Amniotic epithelial cell (primary cell): ENCODE results near the gene NOL3.

ENCODE experiments used
- DNase-seq: peaks from one replicate; pipeline ENCODE4 v3.0.0-alpha.2; 2010; ENCODE audit warnings: low read depth

The NOL3 gene

DNA sequence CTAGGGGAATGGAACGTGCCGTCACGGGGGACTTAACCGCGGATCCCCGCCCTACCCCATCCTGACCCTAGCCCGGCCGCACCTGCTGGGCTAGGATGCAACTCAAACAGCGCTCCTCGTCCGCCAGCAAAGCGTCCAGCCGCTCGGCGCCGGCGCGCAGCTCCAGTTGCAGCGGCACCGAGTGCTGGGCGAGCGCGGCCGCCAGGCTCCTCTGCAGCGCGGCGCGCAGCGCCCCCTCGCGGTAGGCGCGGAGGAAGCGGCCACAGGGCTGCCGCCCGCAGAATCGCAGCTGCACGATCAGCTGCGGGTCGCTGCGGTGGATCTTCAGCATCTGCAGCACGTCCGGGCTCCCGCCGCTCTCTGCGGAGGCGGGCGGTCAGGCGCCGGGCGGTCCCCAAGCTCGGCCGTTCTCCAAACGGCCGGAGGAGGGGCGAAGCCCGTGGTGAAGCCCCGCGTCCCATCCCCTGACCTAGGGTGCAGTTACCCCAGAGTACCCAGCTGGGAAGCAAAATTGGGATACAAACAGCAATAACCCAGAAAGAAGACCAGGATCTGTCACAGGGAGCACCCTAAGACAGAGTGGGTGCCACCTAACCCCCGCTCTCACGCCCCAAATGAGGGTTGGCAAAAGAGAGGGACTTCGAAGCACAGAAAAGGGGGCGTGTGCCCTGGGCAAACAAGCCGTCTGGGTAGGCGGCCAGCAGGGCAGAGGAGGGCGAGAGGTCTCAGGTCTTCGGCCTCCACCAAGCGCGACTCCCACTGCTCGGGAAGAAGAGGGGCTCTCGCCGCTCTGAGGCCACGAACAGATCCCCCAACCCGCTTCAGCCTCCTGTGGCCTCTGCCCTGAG, 14.8 kb upstream of the NOL3 start:
- DNase-seq = peak; percentile 57

DNA sequence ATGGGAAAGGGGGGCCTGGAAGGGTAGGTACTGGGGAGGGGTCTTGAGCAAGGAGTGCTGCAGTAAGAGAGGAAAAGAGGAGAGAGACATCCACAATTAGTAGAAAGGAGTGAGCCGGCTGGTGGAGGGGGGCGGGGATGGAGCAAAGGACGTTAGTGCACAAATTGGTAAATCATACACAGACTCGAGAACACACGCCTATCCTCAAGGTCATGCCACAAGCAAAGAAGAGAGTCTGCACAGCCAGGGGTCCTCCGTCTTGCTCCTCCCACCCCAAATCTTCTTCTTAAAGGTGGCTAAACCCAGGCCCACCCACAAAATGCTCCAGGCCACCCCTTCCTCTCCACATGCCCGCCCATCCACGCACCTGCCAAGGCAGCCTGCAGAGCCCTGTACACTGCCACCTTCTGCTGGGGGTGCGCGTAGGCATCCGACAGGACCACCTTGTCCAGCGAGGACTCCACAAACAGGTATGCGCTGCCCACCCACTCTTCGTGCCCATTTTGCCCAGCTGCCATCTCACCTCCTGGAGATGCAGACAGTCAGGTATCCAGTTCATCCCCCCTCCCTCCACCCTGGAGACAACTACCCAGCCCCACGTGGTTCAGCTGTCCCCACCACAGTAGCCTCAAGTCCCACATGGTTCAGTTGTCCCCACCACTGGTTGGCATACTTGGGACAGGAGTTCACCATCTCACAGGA, 14.0 kb upstream of the NOL3 start:
- DNase-seq = no peak

DNA sequence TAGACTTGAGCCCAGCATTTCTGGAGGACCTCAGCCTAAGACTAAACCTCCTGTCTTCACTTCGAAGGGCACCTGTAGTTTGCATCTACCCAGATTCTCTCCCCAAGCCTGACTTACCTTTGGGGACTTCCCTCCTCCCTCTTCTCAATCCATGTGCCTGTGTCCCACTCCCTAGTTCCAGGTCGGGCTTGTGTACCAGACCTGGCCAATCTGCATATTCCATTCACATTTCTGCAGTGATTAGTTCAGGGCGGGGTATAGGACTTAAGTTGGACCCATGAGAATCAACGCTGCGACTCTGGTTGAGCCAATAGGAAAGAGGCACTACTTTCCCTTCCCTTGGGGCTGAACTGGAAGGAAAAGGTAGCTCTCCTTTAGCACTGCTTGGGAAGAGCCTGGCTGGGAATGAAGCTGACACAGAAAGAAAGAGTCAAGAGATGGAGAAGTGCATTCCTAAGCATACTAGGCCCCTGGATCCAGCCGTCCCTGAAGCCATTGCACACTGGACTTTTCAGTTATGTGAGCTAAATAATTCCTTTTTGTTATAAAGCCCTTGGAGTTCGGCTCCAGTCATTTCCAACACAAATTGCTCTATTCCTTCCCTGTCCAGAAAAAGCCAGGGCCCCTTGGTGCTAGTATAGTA, 13.1 kb upstream of the NOL3 start:
- no peak for DNase-seq

DNA sequence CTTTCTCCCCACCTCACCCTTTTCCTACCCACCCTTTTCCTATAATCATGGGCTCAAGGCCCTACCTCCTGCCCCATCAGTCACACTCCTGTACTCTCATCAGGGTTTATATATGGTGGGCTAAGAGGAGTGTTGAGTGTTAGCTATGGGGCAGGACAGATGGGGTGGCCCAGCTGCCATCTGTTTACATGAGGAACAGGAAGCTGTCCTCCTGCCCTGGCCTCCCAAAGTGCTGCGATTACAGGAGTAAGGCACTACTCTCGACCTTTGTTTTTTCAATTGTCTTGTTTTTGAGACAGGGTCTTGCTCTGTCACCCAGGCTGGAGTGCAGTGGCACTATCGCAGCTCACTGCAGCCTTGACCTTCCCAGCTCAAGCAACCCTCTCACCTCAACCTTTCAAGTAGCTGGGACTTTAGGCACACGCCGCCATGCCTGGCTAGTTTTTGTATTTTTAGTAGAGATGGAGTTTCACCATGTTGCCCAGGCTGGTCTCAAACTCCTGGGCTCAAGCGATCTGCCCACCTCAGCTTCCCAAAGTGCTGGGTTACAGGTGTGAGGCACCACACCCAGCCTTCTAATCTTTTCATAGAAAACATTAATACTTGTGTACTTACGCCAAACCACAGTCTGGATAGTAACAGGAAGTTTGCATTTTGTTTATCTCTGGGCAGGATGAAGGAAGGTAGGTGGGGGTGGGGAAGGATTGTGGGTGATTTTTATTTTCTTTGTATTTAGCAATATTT, 12.3 kb upstream of the NOL3 start:
- DNase-seq = no peak

DNA sequence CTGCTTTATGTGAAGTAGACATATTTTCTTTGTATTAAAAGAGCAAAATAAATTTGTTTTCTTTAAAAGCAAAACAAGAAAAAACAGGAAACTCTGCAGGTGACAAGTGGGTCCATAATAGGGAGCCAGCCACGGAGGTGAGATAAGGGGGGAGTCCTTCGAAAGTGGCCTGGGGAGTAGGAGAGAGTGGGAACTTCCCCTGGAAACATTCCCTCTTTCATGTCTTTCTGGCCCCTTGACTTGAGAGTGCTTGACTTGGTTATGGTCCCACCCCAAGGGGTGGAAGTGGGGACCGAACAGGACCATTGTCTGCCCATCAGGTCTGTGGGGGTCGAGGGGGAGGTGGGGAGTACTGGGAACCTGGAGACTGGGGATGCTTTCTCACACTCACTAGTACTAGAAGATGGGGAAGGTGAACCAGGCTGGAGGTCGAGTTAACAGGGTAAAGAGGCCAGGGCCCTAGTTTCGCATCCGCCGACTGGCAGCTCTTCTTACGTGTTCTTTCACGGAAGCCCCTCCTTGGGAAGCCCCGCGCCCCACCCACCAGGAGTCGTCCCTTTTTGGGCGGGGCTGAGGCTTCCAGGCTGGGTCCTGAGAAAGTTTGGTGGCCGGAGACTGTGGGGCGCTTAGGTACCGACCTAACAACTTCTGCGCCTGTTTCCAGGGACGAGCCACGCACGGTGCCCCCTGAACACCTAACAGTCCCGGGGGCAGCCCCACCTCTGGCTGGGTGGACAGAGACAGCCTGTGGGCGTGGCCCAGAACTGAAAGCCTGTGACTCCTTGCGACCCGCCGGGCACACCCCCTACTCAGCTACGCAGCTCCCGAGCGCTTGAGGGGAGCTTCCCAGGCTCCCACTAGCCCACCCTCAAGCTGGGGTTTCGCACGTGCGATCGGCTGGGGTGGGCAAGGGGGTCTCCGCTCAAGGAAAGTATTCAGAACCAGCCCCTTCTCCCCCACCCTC, 11.4 kb upstream of the NOL3 start:
- DNase-seq = no peak

DNA sequence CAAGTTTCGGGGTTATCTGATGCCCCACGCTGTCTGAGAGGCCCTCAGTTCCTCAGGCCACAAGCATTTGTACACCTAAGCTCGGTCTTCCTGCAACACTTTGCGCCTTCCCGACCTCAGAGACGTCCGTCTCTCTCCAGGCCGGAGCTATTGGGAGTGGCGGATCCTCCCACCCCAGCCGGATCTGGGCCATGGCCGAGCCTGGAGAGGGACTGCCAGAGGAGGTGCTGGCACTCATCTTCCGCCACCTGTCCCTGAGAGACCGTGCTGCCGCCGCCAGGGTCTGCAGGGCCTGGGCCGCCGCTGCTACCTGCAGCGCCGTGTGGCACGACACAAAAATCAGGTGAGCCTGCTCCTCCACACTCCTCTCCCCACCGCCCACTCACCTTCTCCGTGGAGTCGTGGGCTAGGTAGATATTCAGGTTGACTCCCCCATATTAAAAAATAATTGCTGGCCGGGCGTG, 8.7 kb upstream of the NOL3 start:
- DNase-seq = no peak

- no peak for DNase-seq
Measured at GRCh38 chr16:67162506-67163163, 7.7 kb upstream of the NOL3 start.

DNA sequence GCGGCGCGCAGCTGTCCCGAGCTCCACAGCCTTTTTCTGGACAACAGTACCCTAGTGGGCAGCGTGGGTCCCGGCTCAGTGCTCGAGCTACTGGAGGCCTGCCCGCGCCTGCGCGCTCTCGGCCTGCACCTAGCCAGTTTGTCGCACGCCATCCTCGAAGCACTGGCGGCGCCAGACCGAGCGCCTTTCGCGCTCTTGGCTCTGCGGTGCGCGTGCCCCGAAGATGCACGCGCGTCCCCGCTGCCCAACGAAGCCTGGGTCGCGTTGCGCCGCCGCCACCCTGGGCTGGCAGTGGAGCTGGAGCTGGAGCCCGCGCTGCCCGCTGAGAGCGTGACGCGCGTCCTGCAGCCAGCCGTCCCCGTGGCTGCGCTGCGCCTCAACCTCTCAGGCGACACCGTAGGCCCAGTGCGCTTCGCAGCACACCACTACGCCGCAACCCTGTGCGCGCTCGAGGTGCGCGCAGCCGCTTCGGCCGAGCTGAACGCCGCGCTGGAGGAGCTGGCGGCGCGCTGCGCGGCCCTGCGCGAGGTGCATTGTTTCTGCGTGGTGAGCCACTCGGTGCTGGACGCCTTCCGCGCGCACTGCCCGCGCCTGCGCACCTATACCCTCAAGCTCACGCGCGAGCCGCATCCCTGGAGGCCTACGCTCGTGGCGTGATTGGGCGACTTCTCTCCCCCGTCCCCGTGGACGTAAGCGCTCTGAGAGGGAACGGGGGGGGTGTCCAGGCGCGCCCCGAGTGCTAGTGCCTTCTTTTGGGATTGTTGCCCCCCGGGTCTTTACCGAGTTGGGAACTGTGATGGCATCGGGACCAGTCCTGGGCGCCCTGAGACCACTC, 7.0 kb upstream of the NOL3 start:
- DNase-seq = peak; percentile 69

GRCh38 chr16:67163999-67164558, 6.3 kb upstream of the NOL3 start:
- DNase-seq = no peak

DNA sequence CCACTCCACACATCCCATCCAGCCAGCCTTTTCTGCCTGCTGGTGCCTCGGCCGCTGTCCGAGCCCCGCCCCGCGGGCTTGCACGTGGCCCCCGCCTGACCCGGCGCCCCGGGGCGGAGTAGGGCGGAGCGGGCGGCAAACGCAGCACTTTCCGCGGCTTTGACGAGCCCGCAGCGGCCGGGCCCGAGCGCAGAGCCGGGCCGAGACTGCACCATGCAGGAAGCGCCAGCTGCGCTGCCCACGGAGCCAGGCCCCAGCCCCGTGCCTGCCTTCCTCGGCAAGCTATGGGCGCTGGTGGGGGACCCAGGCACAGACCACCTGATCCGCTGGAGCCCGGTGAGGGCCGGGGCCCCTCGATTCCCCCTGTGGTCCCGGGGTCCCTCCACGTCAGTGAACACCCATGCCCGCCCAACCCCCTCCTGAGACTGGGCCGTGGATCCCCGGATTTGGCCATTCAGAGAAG, 5.7 kb upstream of the NOL3 start, which contains the start of gene HSF4:
HSF4 (plus strand) TSS at position 147 of the 463 bp plus-strand sequence; CDS start at position 214, 67 bp downstream.
- DNase-seq = no peak

GRCh38 chr16:67165121-67166078, 4.9 kb upstream of the NOL3 start:
- DNase-seq = no peak

GRCh38 chr16:67166110-67166547, 4.2 kb upstream of the NOL3 start:
- DNase-seq = no peak

DNA sequence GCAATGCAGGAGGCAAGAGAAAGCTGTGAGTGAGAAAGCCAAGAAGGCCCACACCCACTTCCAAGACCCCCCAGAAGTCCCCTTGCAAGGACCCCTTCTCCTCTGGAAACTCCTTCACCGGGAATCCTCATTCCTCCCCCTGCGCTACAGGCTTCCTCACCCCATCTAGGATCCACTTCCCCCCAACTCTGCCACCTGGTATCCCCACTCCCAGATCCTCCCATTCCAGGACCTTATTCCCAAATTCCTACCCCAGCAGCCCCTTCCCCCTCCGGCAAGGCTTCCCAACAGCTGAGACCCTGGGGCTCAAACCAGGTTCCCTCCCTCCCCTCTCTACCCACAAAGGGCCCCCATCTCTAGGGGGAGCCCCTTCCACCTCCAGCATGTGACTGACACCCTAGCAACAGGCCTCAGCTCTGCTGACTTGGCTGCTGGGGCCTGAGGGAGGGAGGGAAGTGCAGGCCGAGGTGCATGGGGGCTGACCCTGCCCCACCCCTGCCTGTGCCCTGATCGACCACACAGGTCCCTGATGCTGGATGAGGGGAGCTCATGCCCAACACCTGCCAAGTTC, 3.7 kb upstream of the NOL3 start:
- no peak for DNase-seq

DNA sequence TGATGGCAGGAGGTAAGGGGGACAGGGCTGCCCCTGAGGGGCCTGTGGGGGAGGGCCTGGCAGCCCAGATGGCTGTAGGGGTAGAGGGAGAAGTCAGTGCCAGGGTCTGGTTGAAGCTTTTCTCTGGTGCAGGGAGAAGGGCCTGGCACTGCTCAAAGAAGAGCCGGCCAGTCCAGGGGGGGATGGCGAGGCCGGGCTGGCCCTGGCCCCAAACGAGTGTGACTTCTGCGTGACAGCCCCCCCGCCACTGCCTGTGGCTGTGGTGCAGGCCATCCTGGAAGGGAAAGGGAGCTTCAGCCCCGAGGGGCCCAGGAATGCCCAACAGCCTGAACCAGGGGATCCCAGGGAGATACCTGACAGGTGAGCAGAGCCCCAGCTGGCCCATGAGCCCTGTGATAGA, 2.8 kb upstream of the NOL3 start:
- DNase-seq = no peak

DNA sequence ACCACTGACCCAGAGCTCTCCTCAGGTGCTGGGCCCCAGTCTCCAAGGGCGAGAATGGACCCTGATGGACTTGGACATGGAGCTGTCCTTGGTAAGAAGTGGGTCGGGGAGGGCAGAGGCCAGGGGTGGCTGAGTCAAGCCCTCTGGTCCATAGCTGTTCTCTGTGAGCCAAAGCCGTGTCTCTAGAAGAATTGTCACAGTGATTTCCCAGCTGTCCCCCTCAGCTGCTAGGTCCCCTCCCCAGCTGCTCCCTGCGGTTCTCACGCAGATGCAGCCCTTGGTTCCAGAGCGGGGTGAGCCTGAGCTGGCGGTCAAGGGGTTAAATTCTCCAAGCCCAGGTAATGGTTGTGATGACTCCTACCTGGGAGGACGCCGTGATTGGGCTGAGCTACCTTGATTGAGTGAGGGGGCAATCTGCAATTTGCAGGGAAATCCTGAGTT, 1.3 kb upstream of the NOL3 start:
- DNase-seq = no peak

- no peak for DNase-seq
Measured at GRCh38 chr16:67169642-67170167, 633 bp upstream of the NOL3 start.
